Mucosa of rectum (tissue), 2 donors: ENCODE data around the gene CLSTN1.

Experiments
- H3K27ac ChIP-seq, 2 donors: one replicate each; pipeline ENCODE4 v1.7.0; 2013; ENCODE audit warnings: inconsistent platforms in 2 of 2, low read depth in 2 of 2, low read length in 2 of 2
- H3K27me3 ChIP-seq, 2 donors: one replicate each; pipeline ENCODE4 v1.7.0; 2013; ENCODE audit warnings: low read length in 2 of 2; ENCODE audit not compliant: control insufficient read depth in 2 of 2, insufficient read depth in 2 of 2
- H3K36me3 ChIP-seq, 2 donors: one replicate each; pipeline ENCODE4 v1.7.0; 2013; ENCODE audit warnings: low read length in 2 of 2; ENCODE audit not compliant: control insufficient read depth in 2 of 2, insufficient read depth in 2 of 2
- H3K4me1 ChIP-seq, 2 donors: one replicate each; pipeline ENCODE4 v1.7.0; 2013; ENCODE audit warnings: low read length in 2 of 2, mild to moderate bottlenecking in 1 of 2; ENCODE audit not compliant: control insufficient read depth in 2 of 2, insufficient read depth in 2 of 2
- H3K4me3 ChIP-seq, 2 donors: one replicate each; pipeline ENCODE4 v1.7.0; 2013; ENCODE audit warnings: low read length in 2 of 2
- H3K9ac ChIP-seq, 2 donors: one replicate each; pipeline ENCODE4 v1.7.0; 2013; ENCODE audit warnings: low read length in 2 of 2, low read depth in 1 of 2, mild to moderate bottlenecking in 1 of 2
- H3K9me3 ChIP-seq, 2 donors: one replicate each; pipeline ENCODE4 v1.7.0; 2013; ENCODE audit warnings: low read length in 2 of 2; ENCODE audit not compliant: control insufficient read depth in 2 of 2
- donor health status: healthy.
- donor health status: Normal muscosa, but diverticular disease.

CLSTN1 gene

GRCh38 chr1:9852004-9852403 lies 28.2 kb upstream of the CLSTN1 start:
- Histone ChIP-seq H3K27ac (no peak overlapping the region), H3K4me3 (no peak overlapping the region), H3K9ac (no peak overlapping the region), H3K4me1 (no peaks in the 10 kb centered on the region), H3K9me3 (no peaks in the 10 kb centered on the region), H3K36me3 (no peaks in the 10 kb centered on the region), H3K27me3 (no peaks in the 10 kb centered on the region)

DNA sequence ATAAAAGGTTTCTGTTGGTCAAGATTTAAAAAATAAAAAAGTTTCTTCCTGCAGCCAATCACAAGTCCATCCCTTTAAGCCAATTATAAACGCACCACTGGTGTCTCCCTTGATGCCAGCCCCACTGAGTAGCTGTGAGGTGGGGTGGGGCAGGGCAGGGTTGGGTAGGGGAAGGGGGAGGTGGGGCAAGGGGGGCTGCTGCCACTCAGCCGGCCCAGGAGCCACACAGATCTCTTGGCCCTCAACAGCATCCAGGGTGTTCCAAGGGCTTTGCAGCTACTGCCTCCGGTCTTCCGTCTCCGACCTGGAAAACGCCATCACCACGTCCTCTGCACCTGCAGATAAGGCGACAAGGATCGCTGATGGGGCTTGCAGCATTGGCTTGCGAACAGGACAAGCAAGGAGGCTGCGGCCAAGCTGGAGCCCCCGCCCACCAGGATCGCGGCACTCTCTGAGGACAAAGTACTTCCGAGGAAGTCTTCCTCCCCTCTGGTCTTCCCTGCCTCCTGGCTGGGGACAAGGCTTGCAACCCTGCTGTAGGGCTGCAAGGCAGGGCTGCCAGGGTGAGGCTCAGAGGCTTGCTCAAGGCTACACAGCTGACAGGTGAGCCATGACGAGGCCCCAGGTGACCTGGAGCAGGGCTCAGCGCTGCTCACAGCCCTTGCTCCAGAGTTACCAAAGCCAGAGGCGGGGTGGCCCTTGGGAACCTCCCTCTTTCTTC lies 26.8 kb upstream of the CLSTN1 start:
- Histone ChIP-seq H3K36me3 (no peaks in the 10 kb centered on the region), H3K27me3 (no peaks in the 10 kb centered on the region), H3K4me1 (no peaks in the 10 kb centered on the region), H3K9ac (no peak overlapping the region), H3K9me3 (no peaks in the 10 kb centered on the region), H3K27ac (no peak overlapping the region), H3K4me3 (no peak overlapping the region)

DNA sequence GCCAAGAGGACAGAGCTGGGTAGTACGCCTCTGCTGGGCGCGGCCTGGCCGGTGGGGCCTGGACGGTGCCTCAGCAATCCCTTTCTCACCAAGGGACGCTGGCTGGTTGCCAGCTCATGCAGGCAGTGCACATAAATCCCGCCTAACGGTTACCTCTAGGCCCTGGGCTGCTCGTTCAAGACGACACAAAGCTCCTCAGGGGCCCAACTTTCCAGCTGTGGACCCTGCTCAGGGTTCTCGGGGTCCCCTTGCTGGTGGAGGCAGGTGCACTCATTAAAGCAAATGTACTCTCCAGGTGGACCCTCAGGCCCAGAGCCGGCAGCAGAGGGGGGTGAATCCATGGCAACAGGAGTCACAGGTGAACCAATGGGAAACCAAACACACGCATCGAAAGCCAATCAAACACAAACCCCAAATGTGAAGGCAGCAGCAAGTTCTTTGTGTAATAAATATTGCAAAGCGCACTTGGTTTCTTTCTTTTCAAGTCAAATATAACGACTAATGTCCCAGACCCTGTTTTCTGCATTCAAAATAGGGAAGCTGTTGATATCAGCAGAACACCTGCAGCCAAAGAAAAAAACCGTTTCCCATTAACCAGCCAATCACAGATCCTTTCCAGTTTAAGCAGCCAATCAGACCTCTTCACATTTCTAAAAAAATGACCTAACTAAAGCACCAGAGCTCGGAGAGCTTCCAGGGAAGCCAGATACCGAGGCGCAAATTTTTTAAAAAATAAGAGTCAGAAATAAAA lies 26.1 kb upstream of the CLSTN1 start:
- H3K9ac ChIP-seq, result no peak overlapping the region
- no peak overlapping the region for H3K4me3 ChIP-seq
- no peaks in the 10 kb centered on the region for H3K9me3 ChIP-seq
- H3K27ac ChIP-seq, result no peak overlapping the region
- H3K4me1 ChIP-seq, result no peaks in the 10 kb centered on the region
- H3K36me3 ChIP-seq, result no peaks in the 10 kb centered on the region
- no peaks in the 10 kb centered on the region for H3K27me3 ChIP-seq

DNA sequence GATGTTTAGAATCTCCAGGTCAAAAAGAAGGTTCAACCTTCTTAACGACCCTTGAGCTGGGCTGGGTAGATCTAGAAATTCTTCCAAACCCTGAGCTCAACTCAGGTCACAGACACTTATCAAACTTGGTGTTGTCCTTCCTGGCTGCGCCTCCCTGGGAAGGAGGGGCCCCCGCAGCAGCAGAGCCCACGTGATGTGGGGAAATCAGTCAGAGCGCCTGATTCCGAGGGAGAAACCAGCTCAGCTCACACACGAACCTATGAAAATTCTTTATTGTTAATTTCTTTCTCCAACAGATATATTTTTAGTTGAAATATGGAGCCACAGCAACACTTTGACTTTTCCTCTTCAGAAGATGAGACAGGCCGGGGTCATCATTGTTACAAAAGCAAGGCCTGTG lies 24.3 kb upstream of the CLSTN1 start:
- Histone ChIP-seq H3K36me3 (no peaks in the 10 kb centered on the region), H3K27ac (no peak overlapping the region), H3K27me3 (no peaks in the 10 kb centered on the region), H3K9me3 (no peaks in the 10 kb centered on the region), H3K9ac (no peak overlapping the region), H3K4me3 (no peak overlapping the region), H3K4me1 (peaks cover 9 to 12% of the 10 kb centered on the region in 2 donors)

- no peak overlapping the region for H3K9ac ChIP-seq
Observed at GRCh38 chr1:9847269-9847668, 23.5 kb upstream of the CLSTN1 start.

GRCh38 chr1:9846611-9847171 lies 22.9 kb upstream of the CLSTN1 start:
- Histone ChIP-seq H3K27me3 (no peaks in the 10 kb centered on the region), H3K36me3 (no peaks in the 10 kb centered on the region), H3K9me3 (no peaks in the 10 kb centered on the region), H3K4me1 (peaks cover 14 to 20% of the 10 kb centered on the region in 2 donors), H3K9ac (no peak overlapping the region), H3K27ac (no peak overlapping the region), H3K4me3 (no peak overlapping the region)

More at GRCh38 chr1:9847269-9847668, 23.5 kb upstream of the CLSTN1 start:
- H3K9me3 ChIP-seq, result no peaks in the 10 kb centered on the region
- H3K27ac ChIP-seq, result no peak overlapping the region
- H3K4me3 ChIP-seq, result no peak overlapping the region
- H3K27me3 ChIP-seq, result no peaks in the 10 kb centered on the region
- H3K4me1 ChIP-seq, result peaks cover 14 to 19% of the 10 kb centered on the region in 2 donors
- H3K36me3 ChIP-seq, result no peaks in the 10 kb centered on the region

- no peak overlapping the region for H3K4me3 ChIP-seq
- H3K36me3 ChIP-seq, result no peaks in the 10 kb centered on the region
- no peaks in the 10 kb centered on the region for H3K9me3 ChIP-seq
- H3K9ac ChIP-seq, result no peak overlapping the region
- H3K27ac ChIP-seq, result no peak overlapping the region
- H3K27me3 ChIP-seq, result no peaks in the 10 kb centered on the region
- H3K4me1 ChIP-seq, result peaks cover 14 to 20% of the 10 kb centered on the region in 2 donors
Observed at GRCh38 chr1:9845914-9846313, 22.1 kb upstream of the CLSTN1 start.

DNA sequence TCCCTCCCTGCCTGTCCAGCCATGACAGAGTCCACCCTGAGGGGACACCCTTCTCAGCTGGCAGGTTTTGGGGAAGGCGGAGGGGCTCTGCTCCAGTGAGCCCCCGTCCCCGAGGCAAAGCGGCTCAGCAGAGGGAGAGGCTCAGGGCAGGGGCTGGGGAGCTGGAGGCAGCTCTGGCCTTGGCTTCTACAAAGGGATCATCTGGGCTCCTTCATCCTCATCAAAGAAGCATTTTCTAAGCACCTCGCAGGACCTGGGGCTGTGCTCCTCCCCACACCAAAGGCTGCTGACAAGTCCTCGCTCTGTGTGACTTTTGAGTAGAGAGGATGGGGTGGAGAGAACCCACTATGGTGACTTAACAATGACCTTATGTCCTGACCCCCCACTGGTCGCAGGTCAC lies 21.0 kb upstream of the CLSTN1 start:
- Histone ChIP-seq H3K27ac (no peak overlapping the region), H3K9me3 (no peaks in the 10 kb centered on the region), H3K4me1 (peaks cover 14 to 20% of the 10 kb centered on the region in 2 donors), H3K27me3 (no peaks in the 10 kb centered on the region), H3K36me3 (no peaks in the 10 kb centered on the region), H3K4me3 (no peak overlapping the region), H3K9ac (no peak overlapping the region)

DNA sequence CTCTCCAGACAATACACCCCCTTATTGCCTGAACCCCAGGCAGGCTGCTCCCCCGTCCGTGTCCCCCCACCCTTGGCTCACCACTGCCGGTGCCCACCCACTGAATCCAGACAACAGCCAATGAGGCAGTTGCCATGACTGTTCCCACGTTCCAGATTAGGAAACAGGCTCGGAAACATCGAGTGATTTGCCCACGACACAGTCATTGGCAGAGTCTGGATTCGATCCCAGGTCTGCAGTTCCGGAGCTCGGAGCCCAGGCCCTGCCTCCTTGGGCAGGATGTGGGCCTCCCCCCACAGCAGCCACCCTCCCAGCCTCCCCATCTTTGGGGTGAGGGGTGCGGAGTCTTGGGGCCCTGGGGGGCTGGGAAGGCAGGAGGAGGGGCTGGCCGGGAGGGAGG lies 20.3 kb upstream of the CLSTN1 start:
- peaks cover 15 to 21% of the 10 kb centered on the region in 2 donors for H3K4me1 ChIP-seq
- H3K36me3 ChIP-seq, result no peaks in the 10 kb centered on the region
- no peaks in the 10 kb centered on the region for H3K27me3 ChIP-seq
- peak overlapping the region; percentile 70 to 80 for H3K27ac ChIP-seq
- H3K4me3 ChIP-seq, result no peak overlapping the region
- no peaks in the 10 kb centered on the region for H3K9me3 ChIP-seq
- peak overlapping the region in 1 of 2 donors; percentile 50 for H3K9ac ChIP-seq

GRCh38 chr1:9843576-9843945 lies 19.8 kb upstream of the CLSTN1 start:
- no peaks in the 10 kb centered on the region for H3K36me3 ChIP-seq
- peak overlapping the region in 1 of 2 donors; percentile 50 for H3K9ac ChIP-seq
- H3K9me3 ChIP-seq, result no peaks in the 10 kb centered on the region
- peak overlapping the region; percentile 70 to 80 for H3K27ac ChIP-seq
- no peak overlapping the region for H3K4me3 ChIP-seq
- H3K27me3 ChIP-seq, result no peaks in the 10 kb centered on the region
- H3K4me1 ChIP-seq, result peaks cover 17 to 26% of the 10 kb centered on the region in 2 donors
